Measurements from ENCODE around the gene PTPRS. TPM values are rescaled to one million over a fixed set of nuclear protein-coding genes. Genes with fewer than 3 reads are reported as not detected.

PTPRS gene
- polyA plus RNA-seq, 1 donor (not counting 4 experiments of a cell fraction or from before 2014, with no cell fraction given), result 2.5 TPM

GRCh38 chr19:5361407-5361806, 20.8 kb upstream of the PTPRS start:
- Histone ChIP-seq H3K36me3 (ENCODE audit: control insufficient read depth in 2 of 2, extremely low read depth in 1 of 2, insufficient read depth in 2 of 2, low read length in 2 of 2) (no peaks in the 10 kb centered on the region), H3K4me2 (ENCODE audit: control insufficient read depth, extremely low read depth, insufficient read depth, low read depth, low read length) (no peak overlapping the region), H3K9me1 (ENCODE audit: control insufficient read depth, extremely low read depth, insufficient read depth, low read length) (no peaks in the 10 kb centered on the region), H3K4me3 (ENCODE audit: control insufficient read depth in 2 of 3, extremely low read depth in 1 of 3, insufficient read depth in 2 of 3, low read depth in 1 of 3, low read length in 3 of 3) (no peak overlapping the region), H3K9ac (ENCODE audit: control insufficient read depth, extremely low read depth, insufficient read depth, low read length) (no peak overlapping the region), H4K20me1 (ENCODE audit: control insufficient read depth, extremely low read depth, insufficient read depth, low read length) (no peaks in the 10 kb centered on the region), H3K27ac (ENCODE audit: control insufficient read depth, insufficient read depth, low read length) (no peak overlapping the region), H3K27me3 (ENCODE audit: control insufficient read depth, extremely low read depth, insufficient read depth, low read length) (peaks cover 3% of the 10 kb centered on the region), H3K9me3 (ENCODE audit: control insufficient read depth, low read depth, low read length) (no peaks in the 10 kb centered on the region), H2AFZ (ENCODE audit: control insufficient read depth, low read length) (no peak overlapping the region), H3K79me2 (ENCODE audit: control insufficient read depth, insufficient read depth, low read length) (no peaks in the 10 kb centered on the region), H3K4me1 (ENCODE audit: control insufficient read depth, extremely low read depth, insufficient read depth, low read length) (no peaks in the 10 kb centered on the region)
- no peak for TF ChIP-seq EZH2 (IDR thresholded peaks at IDR 0.05; ENCODE audit: low read length)
- TF ChIP-seq, protein P1, sequence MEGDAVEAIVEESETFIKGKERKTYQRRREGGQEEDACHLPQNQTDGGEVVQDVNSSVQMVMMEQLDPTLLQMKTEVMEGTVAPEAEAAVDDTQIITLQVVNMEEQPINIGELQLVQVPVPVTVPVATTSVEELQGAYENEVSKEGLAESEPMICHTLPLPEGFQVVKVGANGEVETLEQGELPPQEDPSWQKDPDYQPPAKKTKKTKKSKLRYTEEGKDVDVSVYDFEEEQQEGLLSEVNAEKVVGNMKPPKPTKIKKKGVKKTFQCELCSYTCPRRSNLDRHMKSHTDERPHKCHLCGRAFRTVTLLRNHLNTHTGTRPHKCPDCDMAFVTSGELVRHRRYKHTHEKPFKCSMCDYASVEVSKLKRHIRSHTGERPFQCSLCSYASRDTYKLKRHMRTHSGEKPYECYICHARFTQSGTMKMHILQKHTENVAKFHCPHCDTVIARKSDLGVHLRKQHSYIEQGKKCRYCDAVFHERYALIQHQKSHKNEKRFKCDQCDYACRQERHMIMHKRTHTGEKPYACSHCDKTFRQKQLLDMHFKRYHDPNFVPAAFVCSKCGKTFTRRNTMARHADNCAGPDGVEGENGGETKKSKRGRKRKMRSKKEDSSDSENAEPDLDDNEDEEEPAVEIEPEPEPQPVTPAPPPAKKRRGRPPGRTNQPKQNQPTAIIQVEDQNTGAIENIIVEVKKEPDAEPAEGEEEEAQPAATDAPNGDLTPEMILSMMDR (optimal IDR thresholded peaks at IDR 0.05 in 1 of 3, IDR thresholded peaks at IDR 0.05 in 1 of 3, conservative IDR thresholded peaks at IDR 0.05 in 1 of 3; ENCODE audit: extremely low read depth in 1 of 3, insufficient read depth in 2 of 3, low read length in 3 of 3), result no peak
- DNase-seq (ENCODE audit: low read depth, low spot score) (no peak), FAIRE-seq (no peak)
- dilution Hi-C loops (cut with MboI; ENCODE audit: extremely low pct_ligation_motif_present, low sequenced_read_pairs), result no loop called here

DNA sequence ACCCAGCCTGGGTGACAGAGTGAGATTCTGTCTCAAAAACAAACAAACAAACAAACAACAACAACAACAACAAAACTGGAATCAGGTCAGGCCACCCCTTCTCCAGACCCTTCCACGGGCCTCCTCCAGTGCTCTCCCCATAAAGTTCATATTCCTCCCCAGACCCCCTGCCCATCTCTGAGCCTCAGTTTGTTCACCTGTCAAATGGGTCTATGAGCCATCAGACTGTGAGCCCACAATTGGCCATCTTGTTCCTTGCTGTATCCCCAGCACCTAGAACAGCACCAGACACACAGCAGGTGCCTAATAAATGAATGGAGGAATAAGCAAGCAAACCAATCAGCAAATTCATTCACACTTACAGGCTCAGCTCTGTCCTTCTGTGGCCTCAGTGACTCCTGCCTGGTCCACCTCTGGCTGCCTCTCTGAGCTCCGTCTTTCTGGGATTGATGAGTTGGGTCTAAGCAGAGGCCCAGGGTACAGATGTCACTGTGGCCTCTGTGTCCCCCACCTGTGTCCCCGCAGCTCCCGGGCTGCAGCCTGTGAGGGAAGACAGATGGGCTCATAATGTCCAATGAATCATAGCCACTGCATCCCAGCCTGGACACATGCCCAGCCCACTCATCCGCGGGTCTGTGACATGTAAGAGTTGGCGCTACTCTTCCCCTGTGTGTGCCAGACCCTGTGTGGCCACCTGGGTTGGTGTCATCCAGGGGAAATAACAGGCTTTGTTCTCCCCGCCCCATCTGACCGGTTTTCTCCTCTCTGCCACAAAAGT, 19.6 kb upstream of the PTPRS start:
- no peaks in the 10 kb centered on the region for H4K20me1 ChIP-seq (ENCODE audit: control insufficient read depth, extremely low read depth, insufficient read depth, low read length)
- no peaks in the 10 kb centered on the region for H3K9me3 ChIP-seq (ENCODE audit: control insufficient read depth, low read depth, low read length)
- H3K4me3 ChIP-seq (ENCODE audit: control insufficient read depth in 2 of 3, extremely low read depth in 1 of 3, insufficient read depth in 2 of 3, low read depth in 1 of 3, low read length in 3 of 3), result no peak overlapping the region
- no peaks in the 10 kb centered on the region for H3K4me1 ChIP-seq (ENCODE audit: control insufficient read depth, extremely low read depth, insufficient read depth, low read length)
- DNase-seq (ENCODE audit: low read depth, low spot score) (no peak), FAIRE-seq (no peak)
- TF ChIP-seq, protein P1 (optimal IDR thresholded peaks at IDR 0.05 in 1 of 3, IDR thresholded peaks at IDR 0.05 in 1 of 3, conservative IDR thresholded peaks at IDR 0.05 in 1 of 3; ENCODE audit: extremely low read depth in 1 of 3, insufficient read depth in 2 of 3, low read length in 3 of 3), result no peak
- no peak for TF ChIP-seq EZH2 (IDR thresholded peaks at IDR 0.05; ENCODE audit: low read length)
- H3K36me3 ChIP-seq (ENCODE audit: control insufficient read depth in 2 of 2, extremely low read depth in 1 of 2, insufficient read depth in 2 of 2, low read length in 2 of 2), result no peaks in the 10 kb centered on the region
- H3K9ac ChIP-seq (ENCODE audit: control insufficient read depth, extremely low read depth, insufficient read depth, low read length), result no peak overlapping the region
- no peaks in the 10 kb centered on the region for H3K9me1 ChIP-seq (ENCODE audit: control insufficient read depth, extremely low read depth, insufficient read depth, low read length)
- no peak overlapping the region for H3K4me2 ChIP-seq (ENCODE audit: control insufficient read depth, extremely low read depth, insufficient read depth, low read depth, low read length)
- no peak overlapping the region for H3K27ac ChIP-seq (ENCODE audit: control insufficient read depth, insufficient read depth, low read length)
- no peak overlapping the region for H2AFZ ChIP-seq (ENCODE audit: control insufficient read depth, low read length)
- H3K79me2 ChIP-seq (ENCODE audit: control insufficient read depth, insufficient read depth, low read length), result no peaks in the 10 kb centered on the region
- dilution Hi-C loops (cut with MboI; ENCODE audit: extremely low pct_ligation_motif_present, low sequenced_read_pairs), result no loop called here
- H3K27me3 ChIP-seq (ENCODE audit: control insufficient read depth, extremely low read depth, insufficient read depth, low read length), result peaks cover 3% of the 10 kb centered on the region

Measured in keratinocyte (primary cell).